HG03558 (cell line): ENCODE measurements around the gene CFI.
A peak's percentile ranks its signal among the peaks of the same experiment; 100 is the strongest.

Source experiments
- ATAC-seq: cut with Tn5 transposase; IDR thresholded peaks from one replicate; pipeline ENCODE4 v1.9.1; 2021; ENCODE audit warnings: moderate number of reproducible peaks; ENCODE audit not compliant: unreplicated experiment; ENCODE audit errors: extremely low read depth

CFI gene

DNA sequence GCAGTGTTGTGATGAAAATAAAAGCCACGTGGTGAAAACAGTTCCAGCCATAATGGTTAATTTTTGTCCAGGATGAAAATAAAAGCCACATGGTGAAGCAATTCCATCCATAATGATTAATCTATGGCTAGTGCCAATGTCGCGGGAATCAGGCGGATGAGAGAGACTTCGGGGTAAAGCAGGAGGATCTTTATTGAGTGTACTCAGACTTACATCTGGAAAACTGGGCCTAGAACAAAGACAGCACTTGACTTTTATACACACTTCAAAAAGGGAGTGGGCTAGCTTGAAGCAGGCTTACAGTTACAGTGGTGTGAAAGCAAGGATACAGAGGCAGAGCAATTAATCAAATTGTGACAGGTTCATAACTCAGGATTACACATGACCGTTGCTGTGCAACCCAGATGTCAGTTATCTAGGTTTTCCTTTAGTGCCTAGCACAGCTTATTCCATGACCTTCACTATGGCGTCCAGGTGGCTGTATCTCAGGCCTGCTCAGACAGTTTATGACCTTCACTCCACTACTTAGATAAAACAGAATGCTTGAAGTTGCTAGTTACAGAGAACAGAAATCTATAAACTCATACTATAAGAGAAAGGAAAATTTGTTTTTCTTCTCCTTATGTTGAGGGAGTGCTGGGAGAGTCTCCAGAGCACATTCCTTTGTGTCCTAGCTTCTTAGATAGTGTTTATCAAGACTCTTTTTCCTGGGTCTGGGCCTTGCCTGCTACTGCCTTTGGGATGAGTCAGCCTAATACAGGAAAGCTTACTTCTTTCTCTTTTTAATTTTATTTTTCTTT is 66.0 kb downstream of the CFI start:
- no peak for ATAC-seq

DNA sequence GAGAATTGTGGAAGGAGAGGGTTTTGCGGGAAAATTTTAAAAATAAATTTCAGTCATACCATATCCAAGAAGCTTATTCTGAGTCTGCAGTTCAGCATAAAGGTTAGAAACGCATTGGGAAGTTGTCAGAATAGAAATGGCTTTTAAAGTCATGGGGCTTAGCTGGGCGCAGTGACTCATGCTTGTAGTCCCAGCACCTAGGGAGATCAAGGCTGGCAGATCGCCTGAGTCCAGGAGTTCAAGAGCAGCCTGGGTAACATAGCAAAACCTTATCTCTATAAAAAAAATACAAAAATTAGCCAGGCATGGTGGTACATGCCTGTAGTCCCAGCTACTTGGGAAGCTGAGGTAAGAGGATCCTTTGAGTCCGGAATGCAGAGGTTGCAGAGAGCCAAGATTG is 68.1 kb downstream of the CFI start:
- no peak for ATAC-seq

- ATAC-seq, result no peak
These were observed 70.9 kb downstream of the CFI start for GRCh38 chr4:109730619-109731545.

DNA sequence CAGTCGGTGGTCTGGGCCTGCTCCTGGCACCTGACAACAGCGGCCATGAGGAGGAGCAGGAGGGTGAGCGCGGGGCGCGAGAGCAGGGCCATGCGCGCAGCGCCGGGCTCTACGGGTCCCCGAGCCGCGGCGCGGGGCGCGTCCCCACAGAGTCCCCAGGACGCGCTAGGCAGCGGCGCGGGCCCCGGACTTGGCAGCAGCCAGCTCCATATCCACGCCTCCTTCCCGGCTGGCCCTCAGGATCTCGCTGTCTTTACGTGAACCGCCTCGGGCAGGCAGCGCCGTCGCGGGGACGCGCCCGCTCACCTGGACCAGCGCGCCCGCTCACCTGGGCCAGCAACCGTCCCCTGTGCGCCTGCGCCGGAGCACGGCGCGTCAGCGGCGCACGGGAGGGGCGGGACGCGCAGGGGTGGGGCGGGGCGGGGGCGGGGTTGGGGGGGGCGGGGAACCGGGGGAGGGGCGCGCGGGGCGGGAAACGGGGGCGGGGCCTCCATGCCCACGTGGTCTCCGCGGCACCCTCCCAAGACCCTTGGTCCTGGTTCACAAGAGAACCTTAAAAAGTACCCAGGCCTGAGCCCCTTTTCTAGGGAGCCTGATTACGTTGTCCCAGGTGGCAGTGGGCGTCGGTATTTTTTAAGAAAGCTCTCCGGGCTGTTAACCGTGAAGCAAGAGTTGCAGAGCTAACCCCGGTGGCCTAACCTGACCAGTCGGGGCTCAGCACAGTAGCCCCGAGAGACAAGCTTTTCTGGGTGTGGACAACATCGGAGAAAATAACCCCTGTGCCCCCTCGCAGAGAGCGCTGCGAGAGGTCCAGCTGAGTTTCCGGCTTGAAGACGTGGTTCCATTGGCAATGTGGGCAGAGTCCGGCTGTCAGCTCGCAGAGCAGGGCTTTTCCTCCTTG is 71.8 kb downstream of the CFI start, which contains the start of gene PLA2G12A:
Gene PLA2G12A (minus strand): TSS at position 353 of the 901 bp plus-strand sequence. CDS start 261 bp downstream, at position 92.
- peak; percentile 54 for ATAC-seq

DNA sequence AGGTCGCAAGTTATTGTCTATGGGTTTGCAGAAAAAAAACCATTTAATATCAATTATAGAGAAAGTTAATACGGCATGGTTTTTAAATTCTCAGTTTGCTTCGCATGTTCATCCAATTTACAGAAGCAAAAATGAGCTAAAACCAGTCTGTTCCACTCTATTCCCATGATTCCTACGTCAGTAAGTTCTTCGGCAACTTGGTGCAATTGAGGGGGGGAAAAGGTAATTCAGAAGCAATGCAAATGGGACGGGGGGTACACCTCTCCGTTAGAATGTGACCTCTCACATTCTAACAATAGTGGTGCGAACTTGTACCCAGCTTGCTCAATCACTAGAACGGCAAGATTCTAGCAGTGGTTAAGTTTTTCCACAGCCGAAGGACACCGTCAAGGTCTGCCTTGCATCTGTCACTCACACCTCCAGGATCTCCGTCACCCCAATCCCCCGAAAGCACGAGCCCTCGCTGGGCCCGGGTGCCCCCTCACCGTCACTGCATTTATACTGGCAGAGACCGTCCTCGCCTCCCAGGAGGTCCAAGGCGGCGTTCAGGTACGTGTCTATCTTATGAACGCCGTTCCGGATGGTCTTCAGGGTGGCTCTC is 72.6 kb downstream of the CFI start:
- ATAC-seq, result peak; percentile 8

- no peak for ATAC-seq
These were observed 73.4 kb downstream of the CFI start for GRCh38 chr4:109728385-109728784.

GRCh38 chr4:109723110-109723509 is 78.7 kb downstream of the CFI start:
- ATAC-seq, result no peak

DNA sequence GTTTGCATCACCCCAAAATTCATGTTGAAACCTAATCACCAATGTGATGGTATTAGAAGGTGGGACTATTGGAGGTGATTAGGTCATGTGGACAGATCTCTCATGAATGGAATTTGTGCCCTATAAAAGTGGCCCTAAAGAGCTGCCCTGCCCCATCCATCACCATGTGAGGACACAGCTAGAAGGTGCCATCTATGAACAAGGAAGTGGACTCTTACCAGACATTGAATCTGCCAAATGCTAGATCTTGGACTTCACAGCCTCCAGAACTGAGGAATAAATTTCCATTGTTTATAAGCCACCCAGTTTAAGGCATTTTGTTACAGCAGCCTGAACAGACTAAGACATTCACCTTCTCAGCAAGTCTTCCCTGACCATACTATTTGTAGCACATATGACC is 79.4 kb downstream of the CFI start:
- ATAC-seq, result no peak

DNA sequence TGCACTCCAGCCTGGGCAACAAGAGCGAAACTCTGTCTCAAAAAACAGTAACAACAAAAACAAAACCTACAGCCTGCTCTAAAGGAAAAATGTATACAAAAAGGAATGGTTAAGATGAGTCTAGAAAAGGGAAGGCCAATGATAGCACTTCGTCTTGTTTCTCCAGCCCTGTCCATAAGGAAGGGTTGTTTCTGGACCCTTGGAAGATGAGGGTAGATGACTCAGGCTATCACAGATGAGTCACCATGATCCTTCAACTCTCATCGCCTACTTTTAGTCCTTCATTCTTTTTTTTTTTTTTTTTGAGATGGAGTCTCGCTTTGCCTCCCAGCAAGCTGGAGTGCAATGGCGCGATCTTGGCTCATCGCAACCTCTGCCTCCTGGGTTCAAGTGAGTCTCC is 80.8 kb downstream of the CFI start:
- ATAC-seq, result no peak

DNA sequence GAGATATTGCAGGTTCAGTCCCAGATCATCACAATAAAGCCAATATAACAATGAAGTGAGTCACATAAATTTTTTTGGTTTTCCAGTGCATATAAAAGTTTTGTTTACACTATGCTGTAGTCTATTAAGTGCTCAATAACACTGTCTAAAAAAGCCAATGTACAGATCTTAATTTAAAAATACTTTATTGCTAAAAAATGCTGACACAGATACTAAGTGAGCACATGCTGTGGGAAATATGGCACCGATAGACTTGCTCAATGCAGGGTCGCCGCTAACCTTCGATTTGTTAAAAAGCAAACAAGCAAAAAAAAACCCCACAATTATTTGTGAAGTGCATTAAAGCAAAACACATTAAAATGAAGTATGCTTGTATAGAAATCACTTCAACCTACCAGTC is 82.2 kb downstream of the CFI start:
- no peak for ATAC-seq

GRCh38 chr4:109718759-109719158 is 83.0 kb downstream of the CFI start:
- ATAC-seq, result no peak

GRCh38 chr4:109713500-109713899 is 88.3 kb downstream of the CFI start:
- no peak for ATAC-seq

GRCh38 chr4:109708990-109709389 is 92.8 kb downstream of the CFI start:
- ATAC-seq, result peak; percentile 87

DNA sequence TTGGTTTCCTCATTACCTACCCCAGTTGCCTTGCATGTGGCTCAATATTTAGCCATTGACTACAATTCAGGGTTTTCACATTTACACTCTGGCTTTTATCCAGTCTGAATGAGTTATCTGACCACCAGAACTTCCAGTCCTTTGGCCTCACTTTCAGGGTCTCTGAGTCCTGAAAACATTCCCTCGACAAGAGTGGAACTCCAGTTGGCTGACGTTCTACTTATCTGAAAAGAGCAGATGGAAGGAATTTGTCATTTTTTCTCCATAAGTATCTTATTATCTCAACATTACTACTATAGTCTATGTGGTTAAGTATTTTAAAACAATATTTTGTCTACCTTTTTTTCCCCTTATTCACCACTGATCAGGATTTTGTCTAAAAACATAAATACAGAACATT is 93.4 kb downstream of the CFI start:
- ATAC-seq, result no peak

GRCh38 chr4:109703664-109704361 is 98.0 kb downstream of the CFI start:
- ATAC-seq, result no peak

DNA sequence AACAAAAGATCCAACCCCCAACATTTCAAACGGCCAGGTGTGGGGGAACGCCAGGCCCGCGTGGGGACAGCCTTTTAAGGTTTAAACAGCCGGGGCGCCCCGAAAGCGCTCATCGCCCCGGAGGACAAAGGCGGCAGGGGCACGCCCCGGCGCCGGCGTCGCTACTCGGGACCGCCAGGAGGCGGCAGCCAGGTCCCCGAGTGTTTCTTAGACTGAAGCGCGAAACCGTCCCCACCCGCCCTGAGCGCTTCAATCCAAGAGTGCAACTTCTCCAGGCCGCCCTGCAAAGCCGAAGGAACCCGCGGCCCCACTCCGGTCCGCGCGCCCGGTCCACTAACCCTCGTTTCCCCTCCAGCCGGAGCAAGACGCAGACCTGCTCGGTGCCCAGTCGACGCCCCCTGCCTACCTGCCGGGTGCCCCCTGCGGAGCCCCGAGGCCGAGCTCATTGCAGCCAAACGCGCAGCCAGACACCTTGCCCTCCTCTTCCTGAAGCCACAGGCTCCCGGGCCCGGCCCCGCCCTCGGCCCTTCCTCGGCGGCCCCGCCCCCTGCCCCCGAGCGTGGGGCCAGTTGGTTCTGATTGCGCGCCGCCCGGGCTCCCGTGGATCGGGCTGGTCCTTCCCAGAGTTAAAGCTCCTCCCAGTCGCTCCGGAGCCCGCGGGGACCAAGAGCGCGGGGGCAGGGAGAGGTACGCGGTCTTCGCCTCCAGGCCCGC is 98.7 kb downstream of the CFI start, which contains the start of gene CASP6:
Gene CASP6 (minus strand): TSS at position 496 of the 714 bp plus-strand sequence. CDS start 50 bp downstream, at position 446.
- peak; percentile 60 for ATAC-seq

DNA sequence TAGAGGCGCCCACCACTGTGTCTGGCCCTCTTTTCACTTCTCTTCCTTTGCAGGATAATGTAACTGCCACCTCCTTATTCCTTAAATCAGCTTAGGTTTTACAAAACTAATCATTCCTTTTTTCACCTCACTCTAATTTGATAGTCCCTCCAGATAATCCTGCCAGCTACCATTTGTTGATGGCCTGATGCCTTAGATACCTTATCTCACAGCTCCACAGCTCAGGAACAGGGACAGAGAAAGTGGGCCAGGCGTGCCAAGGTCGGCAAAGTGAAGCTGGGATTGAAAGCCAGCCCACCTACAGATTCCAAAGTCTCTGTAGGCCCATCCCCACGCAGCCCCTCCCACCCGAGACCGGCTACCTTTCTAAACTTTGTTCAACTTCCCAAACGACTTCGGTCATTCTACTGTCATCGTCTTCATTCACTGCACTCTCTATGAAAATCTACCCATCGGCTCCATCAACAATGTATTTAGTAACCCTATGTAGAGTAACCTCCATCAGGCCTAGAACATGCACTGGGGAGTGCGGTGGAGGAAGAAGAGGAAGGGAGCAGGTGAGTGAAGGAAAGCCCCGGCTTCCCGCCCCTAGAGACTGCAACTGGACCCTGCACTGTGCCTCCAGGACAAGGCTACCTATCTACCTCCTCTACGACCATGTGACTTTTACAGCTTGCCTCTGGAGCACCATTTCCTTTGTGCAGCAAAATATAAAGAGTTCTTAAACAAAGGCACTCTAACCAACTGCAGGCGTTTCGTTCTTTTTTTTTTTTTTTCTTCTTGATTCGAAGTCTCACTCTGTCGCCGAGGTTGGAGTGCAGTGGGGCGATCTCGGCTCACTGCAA is 100.0 kb downstream of the CFI start:
- no peak for ATAC-seq
